GM10847 (cell line): ENCODE measurements around the gene OGA.

Experiments
- POLR2A ChIP-seq: IDR thresholded peaks from 2 replicates; pipeline ENCODE4 v1.6.1; 2011; ENCODE audit not compliant: insufficient read length; ENCODE audit errors: extremely low read depth

OGA gene

GRCh38 chr10:101775273-101776160 is 42.7 kb downstream of the OGA start, which contains the start of gene FGF8:
Gene FGF8 (minus strand): TSS chr10:101776114. CDS start chr10:101775900, 214 bp downstream.
- no peak for TF ChIP-seq POLR2A

DNA sequence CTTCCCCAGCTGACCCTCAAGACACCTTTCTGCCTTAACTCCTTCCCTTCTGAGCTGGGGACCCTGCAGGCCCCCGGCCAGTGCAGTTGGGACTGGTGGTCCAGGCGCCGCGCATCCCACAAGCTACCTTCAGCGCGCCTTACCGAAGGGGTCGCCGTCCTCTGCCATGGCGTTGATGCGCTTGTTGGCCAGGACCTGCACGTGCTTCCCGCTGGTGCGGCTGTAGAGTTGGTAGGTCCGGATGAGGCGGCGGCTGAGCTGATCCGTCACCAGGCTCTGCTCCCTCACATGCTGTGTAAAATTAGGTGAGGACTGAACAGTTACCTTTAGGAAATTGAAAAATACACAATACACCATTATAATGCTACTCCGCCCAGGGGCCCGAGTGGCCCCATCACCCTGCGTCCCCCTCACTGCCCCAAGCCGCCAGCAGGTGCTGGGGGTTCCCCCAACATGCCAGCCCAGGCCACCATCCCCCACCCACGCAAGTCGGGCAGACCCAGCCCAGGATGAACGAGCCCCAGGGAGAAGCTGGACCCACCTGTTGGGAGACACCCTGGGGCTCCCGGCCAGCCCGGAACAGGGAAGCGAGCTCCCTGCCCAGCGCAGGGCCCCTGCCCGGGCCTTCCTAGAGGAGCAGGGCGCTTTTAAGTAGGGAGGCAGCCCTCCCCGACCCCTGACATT is 43.5 kb downstream of the OGA start:
- TF ChIP-seq POLR2A = no peak

DNA sequence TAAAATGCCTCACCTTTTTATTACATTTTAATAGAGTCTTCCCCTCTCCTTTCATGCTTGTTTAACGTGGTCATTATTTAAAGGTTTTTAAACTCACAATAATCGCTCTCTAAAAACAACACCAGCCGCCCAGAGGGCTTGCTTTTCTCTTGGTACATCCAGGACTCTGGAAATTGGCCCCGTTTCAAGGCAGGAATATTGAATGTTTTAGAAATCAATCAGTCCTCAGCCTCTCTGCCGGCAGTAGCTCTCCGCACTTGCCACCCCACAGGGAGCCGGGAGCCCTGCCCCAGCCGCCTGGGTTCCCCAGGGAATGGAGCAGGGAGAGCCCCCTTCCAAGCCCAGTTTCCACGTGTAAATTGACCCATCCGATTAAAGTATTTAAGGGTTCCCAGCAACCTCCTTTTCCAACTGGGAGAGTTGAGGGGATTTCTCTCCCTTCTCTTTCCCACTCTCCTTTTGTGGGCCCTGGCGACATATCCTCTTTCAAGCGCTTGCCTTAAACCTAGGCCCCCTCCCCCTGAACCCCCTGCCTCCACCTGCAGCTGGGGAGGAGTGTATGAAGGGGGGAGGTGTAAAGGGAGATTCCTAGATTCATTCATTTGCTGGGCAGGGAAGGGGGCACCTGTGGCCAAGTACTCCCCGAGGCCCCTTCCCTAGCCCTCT is 44.2 kb downstream of the OGA start:
- no peak for TF ChIP-seq POLR2A

- TF ChIP-seq POLR2A = no peak
These were observed 45.1 kb downstream of the OGA start for GRCh38 chr10:101772895-101773761.

DNA sequence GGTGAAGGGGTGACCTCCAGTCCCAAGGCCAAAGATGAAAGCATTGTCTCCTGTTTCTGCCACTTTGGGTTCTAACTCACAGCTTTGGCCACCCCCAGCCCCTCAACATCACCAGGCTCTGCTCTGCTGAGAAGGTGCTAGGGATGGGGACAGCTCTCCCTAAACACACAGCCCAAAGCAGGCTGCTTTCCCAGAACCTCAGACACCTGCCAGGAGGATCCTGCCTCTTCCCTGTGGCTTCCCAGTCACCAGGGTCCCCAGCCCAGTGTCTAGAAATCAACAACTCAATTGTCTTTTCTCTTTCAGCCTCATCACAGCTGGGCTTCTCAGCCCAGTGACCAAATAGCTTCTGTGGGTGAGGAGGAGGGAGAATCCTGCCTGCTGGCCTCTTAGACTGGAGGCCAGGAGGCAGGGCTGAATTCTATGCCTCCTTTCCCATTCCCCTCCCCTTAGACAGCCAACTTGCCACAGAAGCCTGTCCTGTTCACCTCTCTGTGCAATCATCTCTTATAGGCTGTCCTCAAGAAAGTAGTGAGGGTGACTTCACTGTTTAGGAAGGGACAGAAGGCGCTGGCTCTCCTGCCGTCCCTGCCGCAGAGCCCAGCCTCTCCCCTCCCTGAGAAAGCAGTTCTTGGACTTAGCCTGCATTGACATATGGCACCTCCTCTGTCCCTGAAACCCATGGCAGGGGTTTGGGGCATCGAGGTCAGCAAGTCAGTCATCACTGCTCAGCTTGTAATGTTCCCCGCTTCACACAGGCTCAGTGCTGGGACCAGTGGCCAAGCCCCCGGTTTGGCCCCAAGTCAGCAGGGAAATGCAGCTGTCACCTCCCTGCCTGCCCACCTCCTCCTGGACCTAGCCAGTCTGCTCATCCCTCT is 46.0 kb downstream of the OGA start:
- TF ChIP-seq POLR2A = no peak

GRCh38 chr10:101771380-101771779 is 46.9 kb downstream of the OGA start:
- TF ChIP-seq POLR2A = no peak

DNA sequence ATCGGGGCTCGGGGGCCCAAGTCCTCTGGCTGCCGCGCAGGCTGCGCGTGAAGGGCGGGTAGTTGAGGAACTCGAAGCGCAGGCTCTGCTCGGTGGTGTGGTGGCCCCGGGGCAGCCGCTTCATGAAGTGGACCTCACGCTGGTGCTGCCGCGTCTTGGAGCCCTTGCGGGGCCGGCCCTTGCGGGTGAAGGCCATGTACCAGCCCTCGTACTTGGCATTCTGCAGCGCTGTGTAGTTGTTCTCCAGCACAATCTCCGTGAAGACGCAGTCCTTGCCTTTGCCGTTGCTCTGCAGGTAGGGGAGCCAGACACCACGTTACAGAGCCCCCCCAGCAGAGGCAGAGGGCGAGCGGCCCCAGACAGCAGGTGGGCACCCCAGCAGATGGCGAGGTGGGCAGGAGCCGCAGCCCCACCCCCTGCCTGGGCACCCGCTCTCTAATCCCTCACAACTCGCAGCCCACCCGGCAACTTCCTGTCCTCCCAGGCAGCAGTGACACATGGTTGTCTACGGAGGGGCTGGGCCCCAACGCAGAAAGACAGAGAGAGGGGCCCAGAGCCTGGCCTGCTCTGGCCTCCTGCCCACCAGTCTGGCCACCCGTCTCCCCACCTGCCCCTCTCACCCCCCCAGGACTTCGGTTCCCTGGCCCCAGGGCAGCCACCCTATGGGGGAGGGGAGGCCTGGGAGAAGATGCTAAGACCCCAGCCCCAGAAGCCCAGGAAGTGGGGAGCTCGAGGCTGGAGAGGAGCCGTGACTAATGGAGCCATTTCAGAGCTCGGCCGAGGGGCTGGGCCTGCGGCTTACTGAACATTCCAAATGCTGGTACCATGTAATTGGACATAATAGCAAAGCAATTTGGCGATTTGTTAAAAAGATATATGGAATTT is 47.7 kb downstream of the OGA start:
- TF ChIP-seq POLR2A = no peak

- TF ChIP-seq POLR2A = no peak
These were observed 48.6 kb downstream of the OGA start for GRCh38 chr10:101769541-101770180.

DNA sequence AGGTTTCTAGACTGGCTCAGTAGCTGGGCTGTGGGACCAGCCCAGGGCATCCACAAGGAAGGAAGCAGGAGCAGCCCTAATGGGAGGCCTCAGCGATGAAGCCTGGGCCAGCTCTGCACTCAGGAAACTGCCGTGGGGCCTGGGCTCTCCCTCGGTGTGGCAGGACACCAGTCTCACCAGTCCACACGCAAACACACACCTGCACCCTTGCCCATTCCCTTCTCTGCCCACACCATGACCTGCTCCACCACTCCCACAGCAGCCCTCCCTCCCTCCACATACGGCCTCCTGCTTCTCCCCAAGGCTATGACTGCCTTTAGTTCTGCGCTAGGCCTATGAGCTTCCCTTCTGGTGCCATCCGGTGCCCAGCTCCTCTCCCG is 49.5 kb downstream of the OGA start:
- no peak for TF ChIP-seq POLR2A

DNA sequence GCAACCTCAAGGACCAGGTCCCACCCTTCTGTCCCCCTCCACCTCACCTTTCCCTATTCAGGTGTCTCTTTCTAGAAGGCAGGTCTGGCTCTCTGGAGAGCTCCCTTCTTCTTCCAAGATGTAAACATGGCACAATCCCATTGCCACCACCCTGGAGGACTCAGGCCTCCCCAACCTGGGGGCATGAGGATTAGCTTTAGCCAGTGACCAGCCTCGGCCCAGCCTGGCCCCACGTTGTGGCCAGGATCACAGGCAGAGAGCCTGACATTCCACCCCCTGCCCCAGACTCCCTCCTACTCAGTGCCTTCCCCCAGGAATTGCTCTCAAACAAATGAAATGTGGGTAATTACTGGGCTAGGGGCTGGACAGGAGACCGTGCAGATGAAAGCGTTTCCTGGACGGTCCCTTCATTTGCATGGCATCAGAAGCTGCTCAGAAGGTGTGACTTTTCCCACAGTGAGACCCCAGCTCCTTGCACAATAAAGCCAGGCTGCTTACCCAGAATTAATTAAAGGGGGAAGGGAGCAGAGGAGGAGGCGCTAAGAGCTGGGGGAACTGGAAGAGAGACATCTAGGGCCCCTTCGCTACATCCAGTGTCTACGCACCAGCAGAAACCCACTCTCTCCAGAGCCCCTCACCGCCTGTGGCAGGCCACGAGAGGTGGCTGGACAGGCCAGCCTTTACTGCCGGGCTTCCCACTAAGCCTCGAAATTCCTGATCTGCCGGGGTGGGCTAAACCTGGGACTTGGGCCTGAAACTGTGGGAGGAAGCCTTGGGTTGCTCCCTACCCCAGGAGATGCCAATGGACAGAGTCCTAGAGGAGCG is 50.1 kb downstream of the OGA start:
- TF ChIP-seq POLR2A = no peak

GRCh38 chr10:101767600-101767945 is 50.7 kb downstream of the OGA start:
- TF ChIP-seq POLR2A = no peak
